Panc1 (cell line): ENCODE results near the gene FBXO40. TPM values are rescaled to one million over a fixed set of nuclear protein-coding genes. Genes with fewer than 3 reads are reported as not detected.

ENCODE experiments used
- ATAC-seq: fragments of 200-7000 bp; cut with Tn5 transposase; 2 replicates; pipeline ENCODE4 v1.9.1; 2020; ENCODE audit warnings: mild to moderate bottlenecking, moderate library complexity
- BruUV-seq: library from RNA; stranded (reverse); fragments of 400-500 nt; replicated peaks from 2 replicates; lab custom pipeline; 2021; lab: Mats Ljungman, UMichigan
- CTCF ChIA-PET: fragments of 300-600 bp; sonication (Branson Sonifier 250); formaldehyde crosslinking; loops from one replicate; lab custom pipeline; 2022; ENCODE audit warnings: antibody characterized with exemption; lab: Charles Lee
- POLR2A ChIA-PET: fragments of 300-600 bp; sonication (Branson Sonifier 250); formaldehyde crosslinking; loops from one replicate; lab custom pipeline; 2022; ENCODE audit warnings: antibody characterized with exemption; lab: Charles Lee
- DNase-seq: peaks from one replicate; pipeline ENCODE4 v3.0.0-alpha.2; 2010; ENCODE audit warnings: low read depth, low spot score
- H3K27ac ChIP-seq: 2 replicates; pipeline ENCODE4 v1.5.1; 2011; ENCODE audit warnings: mild to moderate bottlenecking, low read length, inconsistent platforms
- H3K27me3 ChIP-seq: fragments of 200-500 bp; sonication (Bioruptor generic); 2 replicates; pipeline ENCODE4 v1.6.0; 2014; ENCODE audit warnings: low read length, inconsistent platforms; ENCODE audit not compliant: control insufficient read depth, insufficient read depth
- H3K36me3 ChIP-seq: fragments of 200-500 bp; sonication (Bioruptor generic); 2 replicates; pipeline ENCODE4 v1.5.1; 2014; ENCODE audit warnings: inconsistent platforms, mild to moderate bottlenecking, low read length, moderate library complexity; ENCODE audit not compliant: control insufficient read depth, insufficient read depth
- H3K4me1 ChIP-seq: 2 replicates; pipeline ENCODE4 v1.5.1; 2011; ENCODE audit warnings: inconsistent platforms, mild to moderate bottlenecking, low read length, moderate library complexity; ENCODE audit not compliant: control insufficient read depth, insufficient read depth
- H3K4me3 ChIP-seq, 2 experiments: 2 replicates each; pipeline ENCODE4 v1.5.1; 2011 to 2012; ENCODE audit warnings: low read depth in 2 of 2, low read length in 2 of 2, mild to moderate bottlenecking in 2 of 2, inconsistent platforms in 1 of 2, moderate library complexity in 1 of 2
- H3K9me3 ChIP-seq: fragments of 200-500 bp; sonication (Bioruptor generic); 2 replicates; pipeline ENCODE4 v1.5.1; 2014; ENCODE audit warnings: low read depth, mild to moderate bottlenecking, inconsistent platforms, low read length, moderate library complexity; ENCODE audit not compliant: control insufficient read depth, insufficient read depth
- CTCF ChIP-seq: fragments of 450-650 bp; IDR thresholded peaks from 2 replicates; pipeline ENCODE4 v1.5.1; 2017; ENCODE audit warnings: mild to moderate bottlenecking
- POLR2AphosphoS5 ChIP-seq: IDR thresholded peaks from 2 replicates; pipeline ENCODE4 v1.6.1; 2012; ENCODE audit warnings: mild to moderate bottlenecking, low read depth, low read length, moderate library complexity
- REST ChIP-seq, 2 experiments: IDR thresholded peaks; 2 replicates each; pipeline ENCODE4 v1.6.1; 2011 to 2012; ENCODE audit warnings: low read depth in 2 of 2, control low read depth in 1 of 2, low read length in 1 of 2, mild to moderate bottlenecking in 1 of 2, moderate library complexity in 1 of 2; ENCODE audit not compliant: insufficient read depth in 1 of 2
- SIN3A ChIP-seq: IDR thresholded peaks from 2 replicates; pipeline ENCODE4 v1.6.1; 2012; ENCODE audit warnings: low read depth, mild to moderate bottlenecking, low read length, moderate library complexity, borderline replicate concordance; ENCODE audit not compliant: insufficient read depth
- TCF7L2 ChIP-seq: IDR thresholded peaks from 2 replicates; pipeline ENCODE4 v1.6.1; 2011; ENCODE audit warnings: mild to moderate bottlenecking, low read depth, low read length, inconsistent platforms
- in situ Hi-C: cut with HindIII; loops from 2 replicates; pipeline ENCODE4 v1.10.0; 2016; ENCODE audit warnings: low sequenced_read_pairs, low pct_unique_long_range_greater_than_20kb
- intact Hi-C: fragments of 100-400 bp; cut with micrococcal nuclease; formaldehyde crosslinking; loops from one replicate; pipeline ENCODE4 v1.10.0; 2022; ENCODE audit not compliant: unreplicated experiment
- total RNA-seq: library from RNA; stranded (reverse); gene quantifications from one replicate; pipeline ENCODE4 v1.2.1, GENCODE V29; 2021; ENCODE audit not compliant: unreplicated experiment

FBXO40 gene
- total RNA-seq, 1 experiment from 2014 or later, result not detected

- Histone ChIP-seq H3K4me3 (no peak overlapping the region), H3K36me3 (no peaks in the 10 kb centered on the region), H3K27ac (no peak overlapping the region), H3K9me3 (no peaks in the 10 kb centered on the region), H3K27me3 (no peaks in the 10 kb centered on the region; the same call in 1 of the 2 replicates), H3K4me1 (no peaks in the 10 kb centered on the region)
- no peak for ATAC-seq
- TF ChIP-seq POLR2AphosphoS5, result no peak
- no peak for TF ChIP-seq TCF7L2
- TF ChIP-seq CTCF, result no peak
- no peak for TF ChIP-seq REST (IDR thresholded peaks at IDR 0.05; ENCODE audit: insufficient read depth in 1 of 2, low read depth in 2 of 2, low read length in 1 of 2)
- no peak for TF ChIP-seq SIN3A
- intact Hi-C loops, result no loop called here
- BruUV-seq, result no TSS peak
- ChIA-PET CTCF (no interaction called here), POLR2A (no interaction called here)
- in situ Hi-C loops, result no loop called here
- no peak for DNase-seq
Observed at GRCh38 chr3:121629601-121630000, 36.4 kb downstream of the FBXO40 start.

GRCh38 chr3:121630355-121630754 is 37.2 kb downstream of the FBXO40 start:
- Histone ChIP-seq H3K36me3 (no peaks in the 10 kb centered on the region), H3K4me3 (no peak overlapping the region), H3K4me1 (no peaks in the 10 kb centered on the region), H3K27ac (no peak overlapping the region), H3K27me3 (no peaks in the 10 kb centered on the region; the same call in 1 of the 2 replicates), H3K9me3 (no peaks in the 10 kb centered on the region)
- TF ChIP-seq TCF7L2 (no peak), REST (IDR thresholded peaks at IDR 0.05; ENCODE audit: insufficient read depth in 1 of 2, low read depth in 2 of 2, low read length in 1 of 2) (no peak), POLR2AphosphoS5 (no peak), CTCF (no peak), SIN3A (no peak)
- no TSS peak for BruUV-seq
- ATAC-seq (no peak), DNase-seq (no peak)
- intact Hi-C loops (no loop called here), in situ Hi-C loops (no loop called here)
- POLR2A ChIA-PET, result interaction anchor here (0.6 kb wide), 2 partner anchors 10 to 212 kb away, joined by 5 to 7 read pairs; no protein-coding TSS in a partner anchor
- CTCF ChIA-PET, result no interaction called here
